GM13977 (cell line): ENCODE data around the gene MLKL.
A peak's percentile ranks its signal among the peaks of the same experiment; 100 is the strongest.

Experiments
- DNase-seq: peaks from one replicate; pipeline ENCODE4 v3.0.0; 2012; ENCODE audit warnings: low spot score
- in situ Hi-C: fragments of 300-500 bp; cut with MboI; formaldehyde crosslinking; loops from one replicate; pipeline ENCODE4 v1.12.0; 2022; ENCODE audit warnings: low sequenced_read_pairs, low pct_unique_long_range_greater_than_20kb, mixed read lengths, inconsistent platforms; ENCODE audit not compliant: unreplicated experiment
- TF ChIP-seq, protein P1 (sequence below): IDR thresholded peaks from 2 replicates; pipeline ENCODE4 v1.5.1; 2012; ENCODE audit warnings: mild to moderate bottlenecking, control low read depth; ENCODE audit not compliant: insufficient read depth; ENCODE audit errors: extremely low read depth, missing control alignments

The MLKL gene

DNA sequence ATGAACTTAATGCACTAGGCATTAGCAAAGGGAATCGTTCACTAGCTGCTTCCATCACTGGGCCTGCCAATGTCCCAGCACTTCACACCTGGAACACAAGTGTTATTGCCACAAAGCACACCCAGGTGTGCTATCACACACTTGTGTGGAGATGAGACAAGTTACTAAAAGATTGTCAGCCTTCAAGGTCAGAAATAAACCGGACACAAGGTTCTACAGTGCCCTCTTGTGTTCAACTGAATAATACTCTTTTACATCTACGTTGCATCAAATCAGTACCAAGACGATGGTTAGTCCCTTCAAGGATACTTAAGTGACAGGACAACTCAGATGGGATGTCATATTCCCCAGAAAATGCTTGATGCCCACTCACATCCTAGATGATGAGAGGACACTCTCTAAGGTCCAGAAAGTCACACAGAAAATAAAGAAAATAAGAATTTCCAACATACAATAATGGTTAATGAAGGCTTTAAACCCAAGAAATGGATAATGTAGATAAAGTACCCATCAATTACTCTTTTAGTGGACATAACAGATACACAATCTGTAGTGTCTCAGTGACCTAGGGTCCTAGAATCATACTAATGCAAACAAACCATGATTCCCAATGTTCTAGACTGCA is 77.3 kb downstream of the MLKL start:
- TF ChIP-seq, protein P1, sequence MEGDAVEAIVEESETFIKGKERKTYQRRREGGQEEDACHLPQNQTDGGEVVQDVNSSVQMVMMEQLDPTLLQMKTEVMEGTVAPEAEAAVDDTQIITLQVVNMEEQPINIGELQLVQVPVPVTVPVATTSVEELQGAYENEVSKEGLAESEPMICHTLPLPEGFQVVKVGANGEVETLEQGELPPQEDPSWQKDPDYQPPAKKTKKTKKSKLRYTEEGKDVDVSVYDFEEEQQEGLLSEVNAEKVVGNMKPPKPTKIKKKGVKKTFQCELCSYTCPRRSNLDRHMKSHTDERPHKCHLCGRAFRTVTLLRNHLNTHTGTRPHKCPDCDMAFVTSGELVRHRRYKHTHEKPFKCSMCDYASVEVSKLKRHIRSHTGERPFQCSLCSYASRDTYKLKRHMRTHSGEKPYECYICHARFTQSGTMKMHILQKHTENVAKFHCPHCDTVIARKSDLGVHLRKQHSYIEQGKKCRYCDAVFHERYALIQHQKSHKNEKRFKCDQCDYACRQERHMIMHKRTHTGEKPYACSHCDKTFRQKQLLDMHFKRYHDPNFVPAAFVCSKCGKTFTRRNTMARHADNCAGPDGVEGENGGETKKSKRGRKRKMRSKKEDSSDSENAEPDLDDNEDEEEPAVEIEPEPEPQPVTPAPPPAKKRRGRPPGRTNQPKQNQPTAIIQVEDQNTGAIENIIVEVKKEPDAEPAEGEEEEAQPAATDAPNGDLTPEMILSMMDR, result peak; percentile 57
- DNase-seq, result peak; percentile 45
- in situ Hi-C loops, result loop anchor here (25.0 kb wide), 1 partner anchor 136 kb away; no protein-coding TSS in a partner anchor

DNA sequence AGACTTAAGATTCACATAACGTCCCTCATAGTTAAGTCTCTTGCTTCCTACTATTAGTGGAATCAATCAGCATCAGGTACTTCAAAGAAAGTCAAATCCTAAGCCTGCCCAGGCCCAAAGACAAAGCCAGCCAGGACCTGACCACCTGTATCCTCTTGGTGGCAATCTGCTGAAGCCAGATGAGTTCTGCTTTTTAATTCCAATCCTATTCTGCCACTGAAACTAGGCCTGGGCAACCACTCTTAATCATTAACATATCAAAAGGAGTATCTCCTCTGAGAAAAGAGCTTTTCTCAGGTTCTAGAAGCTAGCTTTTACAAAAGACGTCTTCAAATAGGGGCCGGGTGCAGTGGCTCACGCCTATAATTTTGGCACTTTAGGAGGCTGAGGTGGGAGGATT is 78.7 kb downstream of the MLKL start:
- TF ChIP-seq, protein P1, result no peak
- in situ Hi-C loops, result loop anchor here (25.0 kb wide), 1 partner anchor 135 kb away; no protein-coding TSS in a partner anchor
- DNase-seq, result no peak
